Measurements from ENCODE around the gene KRTAP19-7. TPM values are rescaled to one million over a fixed set of nuclear protein-coding genes. Genes with fewer than 3 reads are reported as not detected.

KRTAP19-7 gene
- total and polyA plus RNA-seq, 2 experiments from 2014 or later, result not detected

DNA sequence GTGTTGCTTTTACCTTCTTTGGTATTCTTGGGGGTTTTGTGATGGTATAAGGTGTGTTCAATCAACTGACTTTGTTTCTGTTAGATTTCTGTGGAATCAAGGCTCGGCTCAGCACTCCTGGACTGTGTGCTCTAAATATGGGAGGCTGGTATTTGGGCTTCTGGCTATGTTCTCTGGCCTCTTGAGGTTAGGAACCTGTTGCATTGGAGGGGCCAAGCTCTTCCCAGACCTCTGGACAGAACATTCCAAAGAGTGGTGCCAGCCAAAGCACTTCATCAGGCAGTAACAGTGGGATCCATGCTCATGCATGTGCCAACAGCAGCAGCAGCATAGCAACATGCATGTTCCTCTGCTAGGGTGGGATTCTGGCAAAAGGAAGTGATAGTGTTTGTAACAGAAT lies 8.3 kb downstream of the KRTAP19-7 start:
- H3K27me3 ChIP-seq, result no peaks in the 10 kb centered on the region
- WGBS (ENCODE audit: low lambda C conversion rate, missing lambda C conversion rate), result 75% methylated on average over 1 of the region's 1 CpG

GRCh38 chr21:30541764-30542163 lies 19.4 kb downstream of the KRTAP19-7 start, which contains the start of gene KRTAP19-6:
KRTAP19-6 (minus strand) TSS chr21:30541864; CDS start chr21:30541833, 31 bp downstream.
- no peaks in the 10 kb centered on the region for H3K36me3 ChIP-seq (replicated peaks; ENCODE audit: insufficient read depth, low read depth)
- no peak within 1 kb of the TSS for H2AFZ ChIP-seq
- WGBS (ENCODE audit: low lambda C conversion rate, missing lambda C conversion rate), result 73% methylated on average over 1 of the region's 1 CpG
- DNase-seq (ENCODE audit: low spot score), result no peak
- no peaks in the 10 kb centered on the region for H3K9me2 ChIP-seq (replicated peaks; ENCODE audit: insufficient read depth)
- no peaks in the 10 kb centered on the region for H3K27me3 ChIP-seq
- no peaks in the 10 kb centered on the region for H4K20me1 ChIP-seq (ENCODE audit: insufficient read depth, poor library complexity, severe bottlenecking)
- no peaks in the 10 kb centered on the region for H3K4me1 ChIP-seq (ENCODE audit: insufficient read depth)
- TF ChIP-seq EZH2phosphoT487 (IDR thresholded peaks at IDR 0.05; ENCODE audit: low read depth, severe bottlenecking, unreplicated experiment), result no peak
- TF ChIP-seq EZH2 (IDR thresholded peaks at IDR 0.05; ENCODE audit: borderline replicate concordance), result no peak
- TF ChIP-seq, protein P1, sequence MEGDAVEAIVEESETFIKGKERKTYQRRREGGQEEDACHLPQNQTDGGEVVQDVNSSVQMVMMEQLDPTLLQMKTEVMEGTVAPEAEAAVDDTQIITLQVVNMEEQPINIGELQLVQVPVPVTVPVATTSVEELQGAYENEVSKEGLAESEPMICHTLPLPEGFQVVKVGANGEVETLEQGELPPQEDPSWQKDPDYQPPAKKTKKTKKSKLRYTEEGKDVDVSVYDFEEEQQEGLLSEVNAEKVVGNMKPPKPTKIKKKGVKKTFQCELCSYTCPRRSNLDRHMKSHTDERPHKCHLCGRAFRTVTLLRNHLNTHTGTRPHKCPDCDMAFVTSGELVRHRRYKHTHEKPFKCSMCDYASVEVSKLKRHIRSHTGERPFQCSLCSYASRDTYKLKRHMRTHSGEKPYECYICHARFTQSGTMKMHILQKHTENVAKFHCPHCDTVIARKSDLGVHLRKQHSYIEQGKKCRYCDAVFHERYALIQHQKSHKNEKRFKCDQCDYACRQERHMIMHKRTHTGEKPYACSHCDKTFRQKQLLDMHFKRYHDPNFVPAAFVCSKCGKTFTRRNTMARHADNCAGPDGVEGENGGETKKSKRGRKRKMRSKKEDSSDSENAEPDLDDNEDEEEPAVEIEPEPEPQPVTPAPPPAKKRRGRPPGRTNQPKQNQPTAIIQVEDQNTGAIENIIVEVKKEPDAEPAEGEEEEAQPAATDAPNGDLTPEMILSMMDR (IDR thresholded peaks at IDR 0.05; ENCODE audit: poor library complexity), result no peak
- H3K4me3 ChIP-seq, result no peak within 1 kb of the TSS
- no peaks in the 10 kb centered on the region for H3K9me3 ChIP-seq (ENCODE audit: low read depth)
- no peaks in the 10 kb centered on the region for H3K79me2 ChIP-seq
- no peak within 1 kb of the TSS for H3K4me2 ChIP-seq
- no peak within 1 kb of the TSS for H3K27ac ChIP-seq

More for the DNA sequence above, 8.3 kb downstream of the KRTAP19-7 start:
- no peaks in the 10 kb centered on the region for H3K4me1 ChIP-seq (ENCODE audit: insufficient read depth)
- no peaks in the 10 kb centered on the region for H3K79me2 ChIP-seq
- H4K20me1 ChIP-seq (ENCODE audit: insufficient read depth, poor library complexity, severe bottlenecking), result no peaks in the 10 kb centered on the region
- no peak overlapping the region for H3K27ac ChIP-seq
- H3K4me3 ChIP-seq, result no peak overlapping the region
- TF ChIP-seq EZH2 (IDR thresholded peaks at IDR 0.05; ENCODE audit: borderline replicate concordance), result no peak
- TF ChIP-seq, protein P1 (IDR thresholded peaks at IDR 0.05; ENCODE audit: poor library complexity), result no peak
- no peak for TF ChIP-seq EZH2phosphoT487 (IDR thresholded peaks at IDR 0.05; ENCODE audit: low read depth, severe bottlenecking, unreplicated experiment)
- no peaks in the 10 kb centered on the region for H3K9me3 ChIP-seq (ENCODE audit: low read depth)
- no peak for DNase-seq (ENCODE audit: low spot score)
- H3K9me2 ChIP-seq (replicated peaks; ENCODE audit: insufficient read depth), result no peaks in the 10 kb centered on the region
- H3K4me2 ChIP-seq, result no peak overlapping the region
- no peaks in the 10 kb centered on the region for H3K36me3 ChIP-seq (replicated peaks; ENCODE audit: insufficient read depth, low read depth)
- no peak overlapping the region for H2AFZ ChIP-seq

DNA sequence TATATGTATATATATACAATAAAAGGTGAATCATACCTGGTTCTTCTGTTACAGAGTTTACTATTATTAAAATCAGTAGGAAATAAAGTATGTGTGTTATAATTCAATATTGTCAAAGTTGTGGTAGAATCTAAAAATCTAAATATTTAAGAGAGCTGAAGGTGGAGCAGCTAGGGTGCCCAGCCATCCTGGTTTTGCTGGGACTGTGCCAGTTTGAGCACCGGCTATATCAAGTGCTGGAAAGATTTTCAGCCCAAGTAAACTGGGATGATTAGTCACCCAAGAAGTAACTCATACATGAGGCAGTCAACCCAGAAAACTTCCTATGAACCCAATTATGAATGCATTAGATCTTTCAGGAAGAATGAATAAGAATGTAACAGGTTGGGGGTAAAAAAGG lies 42.2 kb downstream of the KRTAP19-7 start:
- no peak overlapping the region for H3K4me2 ChIP-seq

More for the DNA sequence above, 42.2 kb downstream of the KRTAP19-7 start:
- no peak overlapping the region for H2AFZ ChIP-seq
- H3K9me3 ChIP-seq (ENCODE audit: low read depth), result no peaks in the 10 kb centered on the region
- WGBS (ENCODE audit: low lambda C conversion rate, missing lambda C conversion rate), result 90% methylated on average over 1 of the region's 1 CpG
- H3K4me1 ChIP-seq (ENCODE audit: insufficient read depth), result no peaks in the 10 kb centered on the region
- no peaks in the 10 kb centered on the region for H3K79me2 ChIP-seq
- no peaks in the 10 kb centered on the region for H3K36me3 ChIP-seq (replicated peaks; ENCODE audit: insufficient read depth, low read depth)
- H3K27me3 ChIP-seq, result no peaks in the 10 kb centered on the region
- H3K9me2 ChIP-seq (replicated peaks; ENCODE audit: insufficient read depth), result no peaks in the 10 kb centered on the region
- no peak overlapping the region for H3K27ac ChIP-seq
- H4K20me1 ChIP-seq (ENCODE audit: insufficient read depth, poor library complexity, severe bottlenecking), result no peaks in the 10 kb centered on the region
- H3K4me3 ChIP-seq, result no peak overlapping the region
- no peak for TF ChIP-seq EZH2phosphoT487 (IDR thresholded peaks at IDR 0.05; ENCODE audit: low read depth, severe bottlenecking, unreplicated experiment)
- TF ChIP-seq, protein P1 (IDR thresholded peaks at IDR 0.05; ENCODE audit: poor library complexity), result no peak
- no peak for TF ChIP-seq EZH2 (IDR thresholded peaks at IDR 0.05; ENCODE audit: borderline replicate concordance)
- DNase-seq (ENCODE audit: low spot score), result no peak

All from hepatocyte (in vitro differentiated cells).